ENCODE data around the gene NUBP2.
A peak's percentile ranks its signal among the peaks of the same experiment; 100 is the strongest.

Gene NUBP2

DNA sequence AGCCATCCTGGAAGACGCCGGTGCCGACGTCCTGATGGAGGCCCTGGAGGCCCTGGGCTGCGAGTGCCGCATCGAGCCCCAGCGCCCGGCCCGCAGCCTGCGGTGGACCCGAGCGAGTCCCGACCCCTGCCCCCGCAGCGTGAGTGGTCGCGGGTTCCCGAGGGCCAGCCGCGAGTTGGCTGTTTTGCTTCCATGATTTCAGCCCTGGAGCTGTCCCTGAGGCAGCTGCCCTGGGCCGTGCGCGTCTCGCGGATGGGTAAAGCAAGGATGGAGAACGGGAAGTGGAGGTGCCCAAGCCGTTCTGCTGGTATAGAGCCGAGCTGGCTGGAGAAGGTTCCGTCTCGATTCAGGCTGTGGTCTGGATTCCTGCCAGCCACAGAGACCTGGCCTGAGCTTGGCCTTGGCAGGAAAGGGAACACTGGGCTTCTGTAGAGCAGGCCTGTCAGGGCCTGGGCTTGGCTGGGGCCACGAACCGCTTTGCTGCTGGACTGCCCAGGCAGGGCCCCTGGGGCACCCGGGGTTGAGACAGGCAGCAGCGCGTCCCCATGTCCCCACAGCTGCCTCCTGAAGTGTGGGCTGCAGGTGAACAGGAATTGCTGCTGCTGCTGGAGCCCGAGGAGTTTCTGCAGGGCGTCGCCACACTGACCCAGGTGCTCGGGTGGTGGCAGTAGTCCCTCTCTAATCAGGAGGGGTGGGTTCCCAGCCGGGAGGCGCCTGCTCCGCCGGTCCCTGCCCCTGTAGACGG, 8.9 kb upstream of the NUBP2 start:
- no peaks in the 10 kb centered on the region for H3K27me3 Mint-ChIP-seq
- H3K4me3 Mint-ChIP-seq, result peak overlapping the region; percentile 96
- H3K9me3 Mint-ChIP-seq, result no peaks in the 10 kb centered on the region
- peaks cover 20% of the 10 kb centered on the region for H3K4me1 Mint-ChIP-seq (ENCODE audit: low read depth)
- peak overlapping the region; percentile 89 for H3K27ac Mint-ChIP-seq
- DNase-seq, result no peak
- peaks cover 54% of the 10 kb centered on the region for H3K36me3 Mint-ChIP-seq (ENCODE audit: low read depth)

DNA sequence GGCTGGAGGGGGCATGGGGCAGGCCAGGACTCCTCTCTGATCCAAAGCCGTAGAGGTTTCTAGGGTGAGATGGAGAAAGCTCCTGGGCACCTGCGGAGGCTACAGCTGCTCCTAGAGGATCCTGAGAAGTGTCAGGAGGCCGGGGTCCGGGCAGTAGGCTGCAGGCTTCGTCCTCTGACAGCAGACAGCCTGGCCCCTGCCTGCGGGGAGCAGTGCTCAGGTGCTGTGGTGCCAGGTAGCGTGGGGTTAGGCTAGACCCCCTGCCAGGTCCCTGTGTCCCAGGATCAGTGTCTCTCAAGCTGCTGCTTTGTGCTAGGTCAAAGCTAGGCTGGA, 8.3 kb upstream of the NUBP2 start:
- H3K4me1 Mint-ChIP-seq (ENCODE audit: low read depth), result peaks cover 20% of the 10 kb centered on the region
- peak overlapping the region; percentile 96 for H3K4me3 Mint-ChIP-seq
- no peaks in the 10 kb centered on the region for H3K27me3 Mint-ChIP-seq
- H3K9me3 Mint-ChIP-seq, result no peaks in the 10 kb centered on the region
- no peak for DNase-seq
- no peak overlapping the region for H3K27ac Mint-ChIP-seq
- peaks cover 54% of the 10 kb centered on the region for H3K36me3 Mint-ChIP-seq (ENCODE audit: low read depth)

DNA sequence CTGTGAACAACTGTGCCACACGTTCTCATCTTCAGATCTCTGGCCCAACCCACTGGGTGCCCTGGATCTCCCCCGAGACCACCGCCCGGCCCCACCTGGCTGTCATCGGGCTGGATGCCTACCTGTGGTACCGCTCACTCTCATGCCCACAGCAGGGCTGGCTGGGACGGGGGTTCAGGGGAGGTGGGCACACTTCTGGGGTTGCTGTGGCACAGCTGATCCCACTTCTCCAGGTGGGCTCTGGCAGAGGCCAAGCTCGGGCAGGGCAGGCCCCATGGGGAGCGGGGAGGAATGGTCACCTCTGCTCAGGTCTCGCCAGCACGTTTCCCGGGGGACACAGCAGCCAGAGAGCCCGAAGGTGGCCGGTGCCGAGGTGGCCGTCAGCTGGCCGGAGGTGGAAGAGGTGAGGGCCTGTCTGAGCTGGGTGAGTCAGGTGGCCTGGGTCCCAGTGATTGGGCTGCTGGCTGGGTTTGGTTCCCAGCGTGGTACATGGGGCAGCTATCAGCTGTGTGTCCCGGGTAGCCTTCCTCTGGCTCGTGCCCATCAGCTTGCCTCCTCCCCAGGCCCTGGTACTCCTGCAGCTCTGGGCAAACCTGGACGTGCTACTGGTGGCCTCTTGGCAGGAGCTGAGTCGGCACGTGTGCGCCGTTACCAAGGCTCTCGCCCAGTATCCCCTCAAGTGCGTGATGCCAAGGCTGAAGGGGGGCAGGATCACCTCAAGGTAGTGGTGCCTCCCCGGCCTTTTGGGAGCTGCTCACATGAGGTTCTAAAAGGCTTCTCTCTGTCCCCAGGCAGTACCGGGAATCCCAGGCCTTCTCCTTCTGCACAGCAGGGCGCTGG, 7.5 kb upstream of the NUBP2 start:
- peaks cover 50% of the 10 kb centered on the region for H3K36me3 Mint-ChIP-seq (ENCODE audit: low read depth)
- H3K4me1 Mint-ChIP-seq (ENCODE audit: low read depth), result peaks cover 15% of the 10 kb centered on the region
- DNase-seq, result no peak
- no peaks in the 10 kb centered on the region for H3K27me3 Mint-ChIP-seq
- H3K4me3 Mint-ChIP-seq, result peak overlapping the region; percentile 96
- no peaks in the 10 kb centered on the region for H3K9me3 Mint-ChIP-seq
- H3K27ac Mint-ChIP-seq, result no peak overlapping the region

DNA sequence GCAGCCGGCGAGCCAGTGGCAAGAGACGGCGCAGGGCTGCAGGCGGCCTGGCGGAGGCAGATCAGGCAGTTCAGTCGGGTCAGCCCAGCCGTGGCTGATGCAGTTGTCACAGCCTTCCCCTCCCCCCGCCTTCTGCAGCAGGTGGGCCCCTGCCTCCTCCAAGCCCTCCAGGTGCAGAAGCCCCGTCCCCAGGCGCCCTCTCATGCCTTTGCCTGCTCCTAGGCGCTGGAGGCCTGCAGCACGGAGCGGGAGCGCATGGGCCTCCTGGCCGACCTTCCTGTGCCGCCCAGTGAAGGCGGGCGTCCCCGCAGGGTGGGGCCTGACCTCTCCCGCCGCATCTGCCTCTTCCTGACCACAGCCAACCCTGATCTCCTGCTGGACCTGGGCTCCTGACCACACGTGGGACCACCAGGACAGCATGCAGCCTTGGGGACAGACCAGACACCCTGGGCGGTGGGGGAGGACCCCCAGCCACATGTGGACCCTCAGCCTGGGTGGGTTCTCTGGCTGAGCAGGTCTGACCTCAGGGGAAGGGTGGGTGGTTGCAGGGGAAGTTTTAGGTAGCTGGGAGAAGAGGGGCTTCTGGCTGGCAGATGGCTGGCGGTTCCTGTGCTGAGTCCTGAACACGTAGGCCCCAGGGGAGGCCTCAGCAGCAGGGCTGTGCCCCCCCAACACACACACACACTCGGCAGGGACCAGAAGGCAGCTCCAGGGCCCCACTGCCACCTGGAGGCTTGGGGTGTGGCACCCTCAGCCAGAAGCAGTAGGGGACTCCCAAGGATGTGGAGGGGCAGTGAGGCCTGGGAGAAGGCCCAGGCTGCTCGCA, 6.7 kb upstream of the NUBP2 start:
- no peaks in the 10 kb centered on the region for H3K27me3 Mint-ChIP-seq
- H3K36me3 Mint-ChIP-seq (ENCODE audit: low read depth), result peaks cover 49% of the 10 kb centered on the region
- H3K27ac Mint-ChIP-seq, result peak overlapping the region; percentile 71
- DNase-seq, result no peak
- H3K4me3 Mint-ChIP-seq, result no peak overlapping the region
- H3K9me3 Mint-ChIP-seq, result no peaks in the 10 kb centered on the region
- H3K4me1 Mint-ChIP-seq (ENCODE audit: low read depth), result peaks cover 13% of the 10 kb centered on the region

DNA sequence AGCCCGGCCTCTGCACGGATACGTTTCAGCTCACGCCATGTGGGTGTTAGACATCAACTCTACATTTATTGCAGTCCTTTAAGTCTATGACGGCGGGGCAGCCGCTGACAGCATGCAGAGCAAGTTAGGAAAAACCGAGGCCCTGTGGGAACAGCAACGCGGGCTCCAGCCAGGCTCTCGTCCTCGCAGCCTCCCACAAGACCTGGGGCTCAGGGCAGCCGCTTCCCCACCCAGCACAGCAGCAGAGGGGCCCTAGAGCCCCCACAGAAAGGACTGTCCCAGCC, 6.1 kb upstream of the NUBP2 start:
- H3K4me3 Mint-ChIP-seq, result no peak overlapping the region
- DNase-seq, result no peak
- no peaks in the 10 kb centered on the region for H3K27me3 Mint-ChIP-seq
- peaks cover 18% of the 10 kb centered on the region for H3K4me1 Mint-ChIP-seq (ENCODE audit: low read depth)
- H3K36me3 Mint-ChIP-seq (ENCODE audit: low read depth), result peaks cover 53% of the 10 kb centered on the region
- H3K27ac Mint-ChIP-seq, result peak overlapping the region; percentile 71
- H3K9me3 Mint-ChIP-seq, result no peaks in the 10 kb centered on the region

DNA sequence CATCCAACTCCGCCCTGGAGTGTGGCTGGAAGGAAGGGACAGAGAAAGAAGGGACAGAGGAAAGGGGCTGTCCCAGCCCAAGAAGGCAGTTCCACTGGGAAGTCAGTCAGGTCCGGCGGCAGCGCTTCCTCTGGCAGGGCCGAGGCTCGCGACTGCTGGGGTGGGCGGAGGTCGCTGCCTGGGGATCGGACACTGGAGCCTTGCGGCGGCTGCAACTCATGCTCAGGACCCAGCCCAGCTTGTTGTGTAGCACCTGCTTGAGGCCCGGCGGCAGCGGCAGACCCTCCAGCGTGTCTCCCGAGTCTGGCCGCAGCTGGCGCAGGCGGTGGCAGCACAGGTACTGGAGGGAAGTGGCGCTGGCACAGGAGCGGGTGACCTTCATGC, 5.8 kb upstream of the NUBP2 start:
- peaks cover 52% of the 10 kb centered on the region for H3K36me3 Mint-ChIP-seq (ENCODE audit: low read depth)
- DNase-seq, result no peak
- no peaks in the 10 kb centered on the region for H3K9me3 Mint-ChIP-seq
- no peak overlapping the region for H3K4me3 Mint-ChIP-seq
- H3K27ac Mint-ChIP-seq, result peak overlapping the region; percentile 71
- peaks cover 21% of the 10 kb centered on the region for H3K4me1 Mint-ChIP-seq (ENCODE audit: low read depth)
- no peaks in the 10 kb centered on the region for H3K27me3 Mint-ChIP-seq

DNA sequence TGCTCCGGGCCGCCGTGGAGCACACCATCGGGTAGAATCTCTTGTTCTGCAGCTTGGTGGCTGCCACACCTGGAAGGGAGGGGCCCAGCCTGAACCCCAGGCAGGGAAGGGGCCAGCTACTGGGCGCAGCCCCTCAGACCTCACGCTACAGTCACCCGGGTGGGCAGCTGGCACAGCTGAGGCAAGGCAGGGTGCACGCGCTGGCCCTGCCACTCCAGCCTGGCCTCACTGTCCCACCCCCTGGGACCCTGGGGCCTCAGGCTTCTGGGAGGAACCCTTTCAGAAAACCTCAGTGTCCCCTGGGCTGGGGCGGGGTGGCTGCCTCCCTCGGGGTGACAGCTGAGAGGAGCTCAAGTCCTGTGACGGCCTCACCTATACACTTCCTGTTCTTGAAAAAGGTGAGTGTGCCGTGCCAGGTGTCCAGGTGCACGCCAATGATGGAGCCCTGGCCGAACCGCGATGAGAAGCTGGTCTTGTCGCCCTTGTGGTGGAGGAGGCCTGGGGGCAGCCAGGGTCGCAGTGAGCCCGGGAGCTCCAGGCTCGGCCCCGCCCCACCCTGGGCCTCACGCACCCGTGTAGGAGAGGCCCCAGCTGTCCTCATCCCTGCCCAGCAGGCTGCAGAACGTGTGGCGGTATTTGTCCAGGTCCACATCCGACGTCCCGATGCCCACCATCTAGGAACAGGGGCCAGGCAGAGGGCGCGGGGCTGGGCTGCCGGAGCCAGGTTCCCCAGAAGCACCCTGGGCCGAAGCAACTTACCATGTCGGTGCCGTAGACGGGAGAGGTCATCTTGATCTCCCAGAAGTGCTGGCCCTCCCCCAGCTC, 5.2 kb upstream of the NUBP2 start:
- Mint-ChIP-seq H3K27me3 (no peaks in the 10 kb centered on the region), H3K9me3 (no peaks in the 10 kb centered on the region), H3K27ac (peak overlapping the region; percentile 11), H3K4me3 (no peak overlapping the region), H3K36me3 (ENCODE audit: low read depth) (peaks cover 46% of the 10 kb centered on the region), H3K4me1 (ENCODE audit: low read depth) (peaks cover 21% of the 10 kb centered on the region)
- DNase-seq, result no peak

DNA sequence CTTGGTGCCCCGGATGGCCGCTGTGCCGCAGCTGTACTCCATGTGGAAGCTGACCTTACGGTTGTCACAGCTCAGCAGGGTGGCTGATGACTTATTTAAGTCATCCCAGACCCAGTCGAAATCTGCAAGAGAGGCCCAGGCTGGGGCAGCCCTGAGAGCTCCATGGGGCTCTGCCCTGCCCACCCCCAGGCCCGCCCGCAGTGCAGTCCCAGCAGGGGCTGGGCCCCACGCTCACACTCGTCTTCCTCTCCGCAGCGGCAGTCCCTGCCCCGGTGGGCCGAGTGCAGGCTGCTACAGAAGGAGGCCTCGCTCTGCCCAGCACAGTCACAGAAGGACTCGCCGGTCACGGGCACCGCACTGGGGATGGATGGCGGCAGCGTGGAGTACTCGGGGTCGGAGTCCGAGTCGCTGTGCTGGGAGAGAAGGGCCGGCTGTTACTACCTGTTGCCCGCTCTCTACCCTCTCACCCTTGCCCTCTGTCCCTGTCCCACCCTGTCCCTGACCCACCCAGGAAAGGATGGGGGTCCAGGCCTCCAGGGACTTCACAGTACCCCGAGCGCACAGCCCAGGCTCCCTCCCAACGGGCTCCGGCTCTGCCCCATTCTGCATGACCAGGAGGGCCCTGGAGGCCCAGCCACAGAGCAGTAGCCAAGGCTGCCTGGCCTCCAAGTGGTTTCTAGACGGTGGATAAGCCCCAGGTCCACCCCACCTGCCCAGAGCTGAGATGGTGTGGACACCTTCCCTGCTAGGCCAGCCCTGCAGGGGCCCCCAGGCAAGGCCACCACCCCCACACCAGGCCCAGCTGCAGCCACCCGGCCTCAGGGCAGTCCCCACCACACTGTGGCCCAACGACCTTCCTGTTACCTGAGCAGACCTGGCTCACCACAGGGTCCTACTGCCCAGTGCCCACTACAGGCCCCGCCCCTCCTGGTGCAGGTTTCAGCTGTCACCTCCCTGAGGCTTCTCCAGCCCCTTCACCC, 4.3 kb upstream of the NUBP2 start:
- no peak for DNase-seq
- Mint-ChIP-seq H3K36me3 (ENCODE audit: low read depth) (peaks cover 49% of the 10 kb centered on the region), H3K4me1 (ENCODE audit: low read depth) (peaks cover 25% of the 10 kb centered on the region), H3K27me3 (no peaks in the 10 kb centered on the region), H3K27ac (peak overlapping the region; percentile 85), H3K4me3 (no peak overlapping the region), H3K9me3 (no peaks in the 10 kb centered on the region)

DNA sequence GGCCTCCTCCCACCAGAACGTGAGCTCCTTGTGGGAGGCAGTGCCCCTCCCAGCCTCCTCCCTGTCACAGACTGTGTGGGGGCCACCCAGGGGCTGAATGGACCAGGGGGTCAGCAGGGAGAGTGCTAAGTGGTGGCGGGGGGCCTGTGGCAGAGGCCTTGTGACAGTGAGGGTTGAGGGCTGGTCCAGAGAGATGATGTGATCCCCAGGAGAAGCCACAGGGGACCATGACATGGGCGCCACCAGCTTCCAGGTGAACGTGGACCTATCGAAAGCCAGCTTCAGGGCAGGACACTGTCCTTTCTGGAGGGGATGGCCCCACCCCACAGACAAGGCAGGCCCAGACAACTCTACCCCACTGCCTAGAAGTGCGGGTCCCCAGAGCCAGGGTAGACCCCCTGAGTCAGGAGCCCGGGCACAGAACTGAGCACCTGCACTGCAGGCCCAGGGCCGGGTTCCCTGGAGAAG, 3.5 kb upstream of the NUBP2 start:
- Mint-ChIP-seq H3K9me3 (no peaks in the 10 kb centered on the region), H3K36me3 (ENCODE audit: low read depth) (peaks cover 50% of the 10 kb centered on the region), H3K27me3 (no peaks in the 10 kb centered on the region), H3K27ac (peak overlapping the region; percentile 85), H3K4me3 (no peak overlapping the region), H3K4me1 (ENCODE audit: low read depth) (peaks cover 27% of the 10 kb centered on the region)
- DNase-seq, result no peak

DNA sequence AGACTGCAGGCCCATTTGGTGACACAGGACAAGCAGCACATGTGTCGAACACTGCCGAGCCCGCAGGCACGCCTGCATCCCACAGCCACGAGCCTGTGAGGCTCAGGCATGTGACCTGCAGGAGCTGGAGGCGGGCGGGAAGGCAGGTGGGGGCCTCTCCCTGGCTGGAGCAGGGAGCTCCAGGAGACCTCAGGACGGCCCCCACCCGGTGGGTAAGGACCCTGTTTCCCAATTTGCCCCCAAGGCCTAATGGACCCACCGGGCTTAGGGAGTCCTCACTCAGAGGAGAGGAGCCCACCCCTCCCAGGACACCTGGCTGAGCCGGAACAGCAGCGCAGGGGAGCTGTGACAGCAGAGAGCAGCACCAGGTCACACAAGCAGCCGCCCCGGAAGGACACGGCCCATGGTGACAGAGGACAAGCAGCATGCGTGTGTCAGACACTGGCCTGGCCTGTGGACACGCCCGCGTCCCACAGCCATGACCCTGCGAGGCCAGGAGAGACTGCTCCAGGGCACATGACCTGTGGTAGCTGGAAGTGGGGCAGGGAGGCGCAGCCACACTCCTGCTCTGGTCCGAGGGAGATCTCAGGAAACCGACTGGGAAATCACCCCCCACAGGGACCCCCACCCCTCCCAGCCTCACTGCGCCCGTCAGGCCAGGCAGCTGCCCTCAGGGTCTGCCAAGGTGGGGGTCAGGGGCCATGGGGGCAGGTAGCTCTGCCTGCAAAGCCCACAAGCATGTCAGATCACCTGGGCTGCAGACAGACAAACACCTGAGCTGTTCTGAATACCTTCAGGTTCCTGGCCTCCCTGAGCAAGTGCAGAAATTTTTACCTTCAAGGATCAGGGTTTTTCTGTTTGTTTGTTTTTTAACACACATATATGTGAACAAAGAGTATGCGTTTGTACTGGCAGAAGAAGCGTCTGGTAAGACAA, 2.8 kb upstream of the NUBP2 start:
- Mint-ChIP-seq H3K4me1 (ENCODE audit: low read depth) (peaks cover 22% of the 10 kb centered on the region), H3K4me3 (peak overlapping the region; percentile 18), H3K27me3 (no peaks in the 10 kb centered on the region), H3K27ac (no peak overlapping the region), H3K9me3 (no peaks in the 10 kb centered on the region), H3K36me3 (ENCODE audit: low read depth) (peaks cover 50% of the 10 kb centered on the region)
- DNase-seq, result no peak

DNA sequence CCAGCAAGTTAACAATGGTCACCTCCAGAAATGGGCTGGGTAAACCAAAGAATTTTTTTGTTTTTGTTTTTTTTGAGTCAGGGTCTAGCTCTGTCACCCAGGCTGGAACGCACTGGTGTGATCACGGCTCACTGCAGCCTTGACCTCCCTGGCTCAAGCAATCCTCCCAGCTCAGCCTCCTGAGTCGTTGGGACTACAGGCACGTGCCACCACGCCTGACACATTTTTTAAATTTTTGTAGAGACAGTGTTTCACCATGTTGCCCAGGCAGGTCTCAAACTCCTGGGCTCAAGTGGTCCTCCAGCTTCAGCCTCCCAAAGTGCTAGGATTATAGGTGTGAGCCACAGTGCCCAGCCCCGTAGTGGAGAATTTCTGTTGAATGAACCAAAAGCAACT, 2.1 kb upstream of the NUBP2 start:
- Mint-ChIP-seq H3K27ac (peak overlapping the region; percentile 92), H3K9me3 (no peaks in the 10 kb centered on the region), H3K27me3 (no peaks in the 10 kb centered on the region), H3K4me1 (ENCODE audit: low read depth) (peaks cover 28% of the 10 kb centered on the region), H3K4me3 (peak overlapping the region; percentile 84), H3K36me3 (ENCODE audit: low read depth) (peaks cover 50% of the 10 kb centered on the region)
- no peak for DNase-seq

DNA sequence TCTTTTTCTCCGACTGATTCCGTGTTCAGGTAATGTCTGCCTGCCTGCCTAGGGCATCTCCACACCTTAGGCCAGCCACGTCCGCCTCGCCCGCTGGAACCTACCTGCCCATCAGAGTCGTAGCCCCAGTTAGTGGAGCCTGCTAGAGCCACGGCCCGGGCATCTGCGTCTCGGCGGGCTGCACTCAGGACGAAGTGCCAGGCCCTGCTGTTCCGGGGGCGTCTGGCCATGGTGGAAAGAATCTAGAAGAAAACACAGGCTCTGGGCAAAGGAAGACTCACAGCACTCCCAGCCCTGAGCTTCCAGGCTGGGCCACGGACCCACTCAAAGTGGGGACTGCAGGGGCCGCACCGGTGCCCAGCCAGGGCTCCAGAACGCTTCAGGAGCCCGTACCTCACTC, 1.5 kb upstream of the NUBP2 start:
- Mint-ChIP-seq H3K4me3 (peak overlapping the region; percentile 84), H3K27ac (peak overlapping the region; percentile 92), H3K27me3 (no peaks in the 10 kb centered on the region), H3K36me3 (ENCODE audit: low read depth) (peaks cover 54% of the 10 kb centered on the region), H3K4me1 (ENCODE audit: low read depth) (peaks cover 29% of the 10 kb centered on the region), H3K9me3 (no peaks in the 10 kb centered on the region)
- no peak for DNase-seq
